Astrocyte (in vitro differentiated cells and primary cell): ENCODE results near the gene SLC25A13. TPM values are rescaled to one million over a fixed set of nuclear protein-coding genes. Genes with fewer than 3 reads are reported as not detected.

Experiments used
- DNase-seq: peaks from one replicate; pipeline ENCODE4 v3.0.0-alpha.2; 2010; ENCODE audit warnings: low read depth
- FAIRE-seq: peaks from 2 replicates; lab custom pipeline; 2011; peaks lifted over from hg19 to GRCh38; lab: Jason Lieb, UNC
- H2AFZ ChIP-seq: 2 replicates; pipeline ENCODE4 v1.6.0; 2012; ENCODE audit warnings: low read depth, low read length, inconsistent platforms
- H3K27ac ChIP-seq: 2 replicates; pipeline ENCODE4 v1.5.1; 2011; ENCODE audit warnings: low read depth, low read length, inconsistent platforms
- H3K27me3 ChIP-seq: 2 replicates; pipeline ENCODE4 v1.6.0; 2011; ENCODE audit warnings: low read length, inconsistent platforms; ENCODE audit not compliant: insufficient read depth
- H3K36me3 ChIP-seq: 2 replicates; pipeline ENCODE4 v1.5.1; 2011; ENCODE audit warnings: low read length, inconsistent platforms; ENCODE audit not compliant: insufficient read depth
- H3K4me1 ChIP-seq: 2 replicates; pipeline ENCODE4 v1.5.1; 2011; ENCODE audit warnings: low read length, inconsistent platforms; ENCODE audit not compliant: insufficient read depth
- H3K4me2 ChIP-seq: 2 replicates; pipeline ENCODE4 v1.6.0; 2012; ENCODE audit warnings: low read length, inconsistent platforms
- H3K4me3 ChIP-seq: 2 replicates; pipeline ENCODE4 v1.5.1; 2011; ENCODE audit warnings: low read depth, mild to moderate bottlenecking, low read length, inconsistent platforms; ENCODE audit not compliant: insufficient read depth
- H3K79me2 ChIP-seq: 2 replicates; pipeline ENCODE4 v1.6.0; 2012; ENCODE audit warnings: mild to moderate bottlenecking, low read length, inconsistent platforms; ENCODE audit not compliant: insufficient read depth
- H3K9ac ChIP-seq: 2 replicates; pipeline ENCODE4 v1.6.0; 2012; ENCODE audit warnings: mild to moderate bottlenecking, low read length, inconsistent platforms
- H3K9me3 ChIP-seq: 2 replicates; pipeline ENCODE4 v1.5.1; 2012; ENCODE audit warnings: low read depth, mild to moderate bottlenecking, low read length, inconsistent platforms; ENCODE audit not compliant: insufficient read depth
- H4K20me1 ChIP-seq: 2 replicates; pipeline ENCODE4 v1.6.0; 2012; ENCODE audit warnings: low read length, inconsistent platforms; ENCODE audit not compliant: insufficient read depth
- H3K27ac Mint-ChIP-seq: one replicate; pipeline ENCODE4 v1.8.0; 2021; ENCODE audit warnings: mild to moderate bottlenecking, mixed read lengths; ENCODE audit not compliant: unreplicated experiment
- H3K27me3 Mint-ChIP-seq: one replicate; pipeline ENCODE4 v1.8.0; 2021; ENCODE audit warnings: low read depth, mixed read lengths; ENCODE audit not compliant: unreplicated experiment
- H3K36me3 Mint-ChIP-seq: one replicate; pipeline ENCODE4 v1.8.0; 2021; ENCODE audit warnings: low read depth, mixed read lengths; ENCODE audit not compliant: unreplicated experiment
- H3K4me1 Mint-ChIP-seq: one replicate; pipeline ENCODE4 v1.8.0; 2021; ENCODE audit warnings: low read depth, mixed read lengths; ENCODE audit not compliant: unreplicated experiment
- H3K4me3 Mint-ChIP-seq: one replicate; pipeline ENCODE4 v1.8.0; 2021; ENCODE audit warnings: mild to moderate bottlenecking, moderate library complexity, mixed read lengths; ENCODE audit not compliant: unreplicated experiment
- H3K9me3 Mint-ChIP-seq: one replicate; pipeline ENCODE4 v1.8.0; 2021; ENCODE audit warnings: mild to moderate bottlenecking, mixed read lengths; ENCODE audit not compliant: unreplicated experiment
- EZH2 ChIP-seq: IDR thresholded peaks from 2 replicates; pipeline ENCODE4 v1.6.1; 2012; ENCODE audit warnings: mild to moderate bottlenecking, low read length, inconsistent platforms; ENCODE audit not compliant: insufficient read depth
- total RNA-seq: library from RNA; stranded (reverse); gene quantifications from 2 replicates; pipeline ENCODE4 v1.2.1, GENCODE V29; 2021
- TF ChIP-seq, protein P1 (sequence below): IDR thresholded peaks from 2 replicates; pipeline ENCODE4 v1.5.1; 2011; ENCODE audit warnings: low read depth, mild to moderate bottlenecking, inconsistent platforms, low read length, moderate library complexity; ENCODE audit not compliant: insufficient read depth

Gene SLC25A13
- total RNA-seq, 1 donor from 2014 or later = 58.1 TPM

DNA sequence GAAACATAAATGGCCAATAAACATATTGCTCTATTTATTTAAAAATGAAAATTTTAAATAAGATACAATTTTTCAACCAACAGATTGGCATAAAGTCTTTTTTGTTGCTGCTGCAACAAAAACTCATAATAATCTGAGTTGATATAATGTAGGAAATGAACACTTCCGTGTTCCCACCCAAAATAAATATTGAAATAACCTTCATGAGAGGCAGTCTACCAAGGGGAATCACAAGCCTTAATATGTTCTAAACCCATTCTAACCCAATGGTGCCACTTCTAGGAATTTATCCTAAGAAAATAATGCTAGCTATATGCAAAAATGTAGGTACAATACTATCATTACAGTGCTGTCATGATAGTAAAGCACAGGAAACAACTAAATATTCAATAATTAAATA, 39.1 kb downstream of the SLC25A13 start:
- no peaks in the 10 kb centered on the region for H3K27me3 ChIP-seq
- H4K20me1 ChIP-seq = peaks cover 11% of the 10 kb centered on the region
- TF ChIP-seq, protein P1, sequence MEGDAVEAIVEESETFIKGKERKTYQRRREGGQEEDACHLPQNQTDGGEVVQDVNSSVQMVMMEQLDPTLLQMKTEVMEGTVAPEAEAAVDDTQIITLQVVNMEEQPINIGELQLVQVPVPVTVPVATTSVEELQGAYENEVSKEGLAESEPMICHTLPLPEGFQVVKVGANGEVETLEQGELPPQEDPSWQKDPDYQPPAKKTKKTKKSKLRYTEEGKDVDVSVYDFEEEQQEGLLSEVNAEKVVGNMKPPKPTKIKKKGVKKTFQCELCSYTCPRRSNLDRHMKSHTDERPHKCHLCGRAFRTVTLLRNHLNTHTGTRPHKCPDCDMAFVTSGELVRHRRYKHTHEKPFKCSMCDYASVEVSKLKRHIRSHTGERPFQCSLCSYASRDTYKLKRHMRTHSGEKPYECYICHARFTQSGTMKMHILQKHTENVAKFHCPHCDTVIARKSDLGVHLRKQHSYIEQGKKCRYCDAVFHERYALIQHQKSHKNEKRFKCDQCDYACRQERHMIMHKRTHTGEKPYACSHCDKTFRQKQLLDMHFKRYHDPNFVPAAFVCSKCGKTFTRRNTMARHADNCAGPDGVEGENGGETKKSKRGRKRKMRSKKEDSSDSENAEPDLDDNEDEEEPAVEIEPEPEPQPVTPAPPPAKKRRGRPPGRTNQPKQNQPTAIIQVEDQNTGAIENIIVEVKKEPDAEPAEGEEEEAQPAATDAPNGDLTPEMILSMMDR = no peak
- TF ChIP-seq EZH2 = no peak
- no peak overlapping the region for H3K4me3 Mint-ChIP-seq
- peaks cover 9% of the 10 kb centered on the region for H3K4me1 Mint-ChIP-seq
- H3K4me1 ChIP-seq = no peaks in the 10 kb centered on the region
- H3K36me3 ChIP-seq = no peaks in the 10 kb centered on the region
- H3K9ac ChIP-seq = no peak overlapping the region
- no peak overlapping the region for H2AFZ ChIP-seq
- H3K4me2 ChIP-seq = no peak overlapping the region
- H3K4me3 ChIP-seq = no peak overlapping the region
- H3K79me2 ChIP-seq = no peaks in the 10 kb centered on the region
- DNase-seq = no peak
- peaks cover 7% of the 10 kb centered on the region for H3K9me3 Mint-ChIP-seq
- H3K27ac ChIP-seq = no peak overlapping the region
- no peaks in the 10 kb centered on the region for H3K9me3 ChIP-seq
- H3K27me3 Mint-ChIP-seq = no peaks in the 10 kb centered on the region
- H3K36me3 Mint-ChIP-seq = peaks cover 11% of the 10 kb centered on the region
- H3K27ac Mint-ChIP-seq = no peak overlapping the region
- no peak for FAIRE-seq

DNA sequence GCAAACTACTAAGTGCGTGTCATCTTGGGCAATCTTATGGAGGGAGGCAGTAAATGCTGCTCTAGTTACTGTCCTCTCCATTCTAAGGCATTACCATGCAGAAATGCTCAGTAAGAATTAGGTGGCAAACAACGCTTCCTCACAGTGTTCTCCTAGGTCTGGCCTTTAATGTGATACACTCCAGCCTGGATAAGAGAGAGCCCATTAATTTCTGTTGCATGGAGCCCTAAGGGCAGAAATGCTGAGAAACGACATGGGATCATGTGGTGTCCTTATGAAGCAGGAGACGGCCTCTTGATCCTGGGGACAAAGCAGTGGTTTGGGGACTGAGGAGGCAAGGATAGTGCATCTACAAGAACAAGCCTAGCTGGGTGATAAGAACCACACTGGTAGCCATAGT, 44.0 kb downstream of the SLC25A13 start:
- Histone ChIP-seq H4K20me1 (no peaks in the 10 kb centered on the region), H3K9ac (no peak overlapping the region), H3K9me3 (no peaks in the 10 kb centered on the region), H3K27ac (no peak overlapping the region), H3K79me2 (no peaks in the 10 kb centered on the region), H2AFZ (no peak overlapping the region), H3K4me1 (no peaks in the 10 kb centered on the region), H3K4me3 (no peak overlapping the region), H3K27me3 (no peaks in the 10 kb centered on the region), H3K36me3 (no peaks in the 10 kb centered on the region), H3K4me2 (no peak overlapping the region)
- Mint-ChIP-seq H3K36me3 (peaks cover 22% of the 10 kb centered on the region), H3K4me1 (no peaks in the 10 kb centered on the region), H3K9me3 (peaks cover 9% of the 10 kb centered on the region), H3K27me3 (no peaks in the 10 kb centered on the region), H3K27ac (no peak overlapping the region), H3K4me3 (no peak overlapping the region)
- TF ChIP-seq EZH2 = no peak
- TF ChIP-seq, protein P1 = no peak
- no peak for DNase-seq
- FAIRE-seq = no peak

DNA sequence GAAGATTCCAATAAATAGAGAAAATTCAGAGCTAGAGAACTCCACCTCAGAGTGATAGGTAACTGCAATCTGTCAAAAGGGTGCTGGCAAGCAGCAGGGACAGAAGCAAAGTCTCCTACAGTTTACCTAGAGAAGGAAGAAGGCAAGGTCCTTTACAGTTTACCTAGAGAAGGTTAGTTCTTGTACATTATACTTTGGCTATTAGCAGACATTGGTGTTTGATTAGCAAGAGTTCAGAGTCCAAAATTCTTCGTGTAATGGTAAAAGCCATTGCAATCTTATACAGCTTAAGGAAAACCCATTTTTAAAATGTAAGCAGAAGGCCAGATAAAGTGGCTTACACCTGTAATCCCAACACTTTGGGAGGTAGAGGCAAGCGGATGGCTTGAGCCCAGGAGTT, 45.9 kb downstream of the SLC25A13 start:
- Histone ChIP-seq H3K9ac (no peak overlapping the region), H3K4me2 (no peak overlapping the region), H3K9me3 (no peaks in the 10 kb centered on the region), H3K27ac (no peak overlapping the region), H3K27me3 (no peaks in the 10 kb centered on the region), H3K79me2 (no peaks in the 10 kb centered on the region), H3K4me1 (no peaks in the 10 kb centered on the region), H4K20me1 (no peaks in the 10 kb centered on the region), H3K36me3 (no peaks in the 10 kb centered on the region), H3K4me3 (no peak overlapping the region), H2AFZ (no peak overlapping the region)
- H3K27me3 Mint-ChIP-seq = no peaks in the 10 kb centered on the region
- peaks cover 9% of the 10 kb centered on the region for H3K9me3 Mint-ChIP-seq
- H3K27ac Mint-ChIP-seq = no peak overlapping the region
- H3K36me3 Mint-ChIP-seq = peaks cover 22% of the 10 kb centered on the region
- H3K4me1 Mint-ChIP-seq = no peaks in the 10 kb centered on the region
- FAIRE-seq (no peak), DNase-seq (no peak)
- no peak overlapping the region for H3K4me3 Mint-ChIP-seq
- TF ChIP-seq EZH2 = no peak
- TF ChIP-seq, protein P1 = no peak
